ENCODE measurements around the gene INTS6.
"Not testable (repeated sequence)": the region's sequence is repeated elsewhere in the genome, so short reads cannot be mapped to it uniquely, and the experiment has no call there.

INTS6 gene

DNA sequence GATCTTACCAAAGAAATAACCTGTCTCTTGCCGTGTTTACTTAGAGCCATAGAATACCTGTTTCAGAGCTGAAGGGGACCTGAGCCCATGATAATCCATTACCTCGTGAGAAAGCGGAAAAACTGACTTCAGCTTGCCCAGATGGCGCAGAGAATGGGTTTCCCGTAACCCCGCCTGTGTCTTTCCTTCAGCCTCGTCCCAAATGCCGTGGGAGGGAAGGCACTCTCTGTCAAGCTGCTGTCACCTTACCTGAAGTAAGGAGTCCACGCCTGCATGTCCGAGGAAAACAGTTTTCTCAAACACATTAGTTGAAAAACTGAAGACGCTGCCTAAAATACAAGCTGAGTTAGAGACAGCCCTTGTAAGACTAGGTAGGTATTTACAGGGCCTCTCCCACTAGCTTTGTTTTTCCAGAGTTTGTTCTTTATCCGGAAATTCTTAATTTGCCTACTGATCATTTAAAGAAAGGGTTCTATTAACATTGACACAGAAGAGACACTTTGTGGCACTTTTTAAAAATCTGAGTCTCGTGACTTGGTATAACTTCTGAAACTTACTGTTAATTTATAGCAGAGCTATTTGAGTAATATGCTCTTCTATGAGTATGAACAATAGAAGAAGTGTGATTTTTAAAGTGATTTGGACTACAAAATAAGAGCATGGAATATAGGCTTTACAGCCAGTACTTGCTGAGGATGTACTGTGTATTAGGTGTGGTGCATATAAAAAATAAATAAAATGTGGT lies 1.3 kb upstream of the INTS6 start:
- peak; percentile 19 for DNase-seq

DNA sequence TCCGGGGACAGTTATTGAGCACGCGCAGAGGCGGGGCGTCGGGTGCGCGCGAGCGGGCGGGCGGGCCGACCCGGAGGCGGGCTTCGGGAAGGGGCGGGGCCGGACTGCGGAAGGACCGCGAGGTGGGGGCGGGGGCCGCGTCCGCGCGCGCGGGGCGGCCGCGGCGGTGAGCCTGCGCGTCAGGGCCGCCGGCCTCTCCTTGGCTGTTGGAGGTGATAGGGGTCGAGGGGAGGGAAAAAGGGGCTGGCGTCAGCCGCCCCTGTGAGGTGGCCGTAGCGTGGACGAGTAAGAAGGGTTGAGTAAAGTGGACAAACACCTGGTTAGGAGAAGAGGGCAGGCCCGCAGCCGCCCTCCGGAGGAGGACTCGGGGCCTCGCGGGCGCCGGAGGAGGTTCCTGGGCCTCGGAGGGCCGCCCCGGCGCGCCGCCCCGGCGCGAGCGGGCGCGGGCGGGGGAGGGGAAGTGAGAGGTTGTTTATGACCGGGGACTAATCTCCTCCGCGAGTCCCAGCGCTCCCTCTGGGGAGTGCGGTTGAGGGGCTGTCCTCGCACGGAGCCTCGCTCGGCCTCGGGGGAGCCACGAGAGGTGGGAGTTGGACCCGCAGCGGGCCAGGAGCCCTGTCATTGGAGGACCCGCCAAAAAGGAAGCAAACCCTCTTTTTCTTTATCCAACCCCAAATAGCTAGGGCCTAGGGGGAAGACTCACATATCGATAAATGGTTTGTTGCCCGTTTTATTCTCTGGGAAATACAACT lies 547 bp upstream of the INTS6 start:
- DNase-seq: peak; percentile 79

DNA sequence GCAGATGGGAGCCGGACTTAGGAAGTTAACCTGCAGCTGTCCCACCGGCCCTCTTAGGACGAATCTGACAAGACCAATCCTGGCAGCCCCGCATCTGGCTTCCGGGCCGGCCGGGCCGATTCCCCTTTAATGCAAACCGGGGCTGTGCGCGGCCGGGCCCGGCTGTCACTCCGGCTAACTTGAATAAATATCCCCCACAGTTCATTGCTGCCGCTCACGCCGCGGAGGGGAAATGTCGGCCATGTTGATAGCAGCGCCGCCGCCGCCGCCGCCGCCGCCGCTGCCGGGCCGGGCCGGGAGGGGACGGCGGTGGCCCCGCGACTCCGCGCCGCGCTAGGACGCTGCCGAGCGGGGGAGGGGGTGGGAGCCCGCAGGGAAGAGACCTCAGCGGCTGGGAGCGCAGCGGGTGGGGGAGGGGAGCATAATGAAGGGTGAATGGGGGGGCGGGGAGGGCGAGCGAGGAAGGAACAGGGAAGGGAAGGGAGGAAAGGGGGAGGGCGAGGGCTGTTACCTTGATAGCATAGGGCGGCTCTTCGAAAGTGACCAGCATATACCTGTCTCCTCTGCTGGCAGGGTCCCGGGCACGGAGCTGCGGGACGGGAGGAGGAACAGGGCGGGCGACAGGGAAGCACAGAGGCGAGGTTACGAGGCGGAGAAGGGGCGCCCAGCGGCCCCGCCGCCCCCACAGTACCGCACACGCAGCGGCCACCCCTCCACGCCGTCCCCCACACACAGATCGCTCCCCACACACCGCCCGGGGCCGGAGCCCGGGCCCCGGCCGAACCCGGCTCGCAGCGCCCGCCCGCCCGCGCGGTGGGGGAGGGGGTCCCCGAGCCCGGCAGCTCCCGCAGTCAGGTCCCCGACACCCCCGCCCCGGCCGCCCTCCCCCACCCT lies 1.1 kb downstream of the INTS6 start:
- peak; percentile 73 for DNase-seq

GRCh38 chr13:51451134-51451466 lies 1.7 kb downstream of the INTS6 start:
- DNase-seq: no peak

DNA sequence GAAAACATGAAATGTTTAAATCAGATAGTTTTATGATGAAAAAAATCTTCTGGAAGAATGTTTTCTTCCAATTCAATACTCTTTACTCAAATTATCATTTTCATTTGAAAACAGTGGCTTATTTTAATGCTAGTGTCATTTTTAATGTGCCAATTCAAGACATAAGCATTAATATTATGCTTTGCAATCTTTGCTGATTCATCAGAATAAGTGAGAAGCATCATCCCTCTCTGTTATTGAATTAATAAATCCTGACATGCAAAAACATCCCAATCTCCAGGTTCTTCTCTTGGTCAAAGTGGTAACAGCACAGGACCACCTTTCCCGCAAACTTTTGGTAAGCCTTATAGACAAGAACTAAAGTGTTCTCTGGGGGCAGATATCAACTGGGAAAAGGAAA lies 3.8 kb downstream of the INTS6 start:
- DNase-seq: no peak

DNA sequence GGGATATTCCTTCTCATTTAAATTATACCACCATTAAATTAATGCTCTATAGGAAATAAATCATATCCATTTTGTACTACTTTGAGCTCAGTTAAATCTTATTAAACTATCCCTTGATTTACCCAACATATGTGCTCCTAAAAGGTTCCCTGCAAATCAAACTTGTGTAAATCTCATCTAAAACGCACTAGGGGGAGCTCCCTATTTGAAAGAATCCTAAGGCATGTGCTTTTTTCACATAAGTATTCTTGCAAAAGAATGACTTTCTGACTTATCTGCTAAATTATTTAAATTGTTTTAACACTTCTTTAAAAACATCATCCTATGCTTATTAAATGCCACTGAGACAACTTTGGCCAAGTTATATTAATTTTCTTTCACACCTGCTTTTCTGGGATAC lies 7.9 kb downstream of the INTS6 start:
- no peak for DNase-seq

DNA sequence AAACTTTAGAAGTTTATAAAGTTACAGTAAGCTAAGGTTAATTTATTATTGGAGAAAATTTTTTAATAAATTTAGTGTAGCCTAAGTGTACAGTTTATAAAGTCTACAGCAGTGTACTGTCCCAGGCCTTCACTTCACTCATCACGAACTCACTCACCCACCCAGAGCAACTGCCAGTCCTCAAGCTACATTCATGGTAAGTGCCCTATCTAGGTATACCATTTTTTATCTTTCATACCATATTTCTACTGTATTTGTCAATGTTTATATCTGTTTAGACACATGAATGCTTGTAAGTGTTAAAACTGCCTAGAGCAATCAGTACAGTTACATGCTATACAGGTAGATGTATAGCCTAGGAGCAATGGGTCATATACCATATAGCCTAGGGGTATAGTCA lies 12.5 kb downstream of the INTS6 start:
- no peak for DNase-seq

DNA sequence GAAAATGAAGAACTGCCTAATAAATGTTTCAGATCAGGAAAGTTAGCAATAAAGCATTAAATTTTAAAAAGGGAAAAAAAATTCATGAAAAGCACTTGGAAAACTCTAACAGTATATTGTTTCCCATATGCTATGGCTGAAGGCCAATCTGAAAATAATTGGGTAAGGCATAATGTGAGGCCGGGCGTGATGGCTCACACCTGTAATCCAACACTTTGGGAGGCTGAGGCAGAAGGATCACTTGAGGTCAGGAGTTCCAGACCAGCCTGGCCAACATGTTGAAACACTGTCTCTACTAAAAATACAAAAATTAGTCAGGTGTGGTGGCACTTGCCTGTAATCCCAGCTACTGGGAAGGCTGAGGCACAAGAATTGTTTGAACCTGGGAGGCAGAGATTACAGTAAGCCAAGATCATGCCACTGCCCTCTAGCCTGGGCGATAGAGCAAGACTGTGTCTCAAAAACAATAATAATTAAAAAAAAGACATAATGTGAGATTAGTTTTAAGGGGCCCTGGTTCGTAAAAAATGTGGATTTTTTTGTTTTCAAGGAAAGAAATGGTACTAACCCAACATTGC lies 15.2 kb downstream of the INTS6 start:
- no peak for DNase-seq

GRCh38 chr13:51435002-51435578 lies 17.7 kb downstream of the INTS6 start:
- no peak for DNase-seq

- DNase-seq: no peak
These were observed 20.3 kb downstream of the INTS6 start for GRCh38 chr13:51432576-51432975.

DNA sequence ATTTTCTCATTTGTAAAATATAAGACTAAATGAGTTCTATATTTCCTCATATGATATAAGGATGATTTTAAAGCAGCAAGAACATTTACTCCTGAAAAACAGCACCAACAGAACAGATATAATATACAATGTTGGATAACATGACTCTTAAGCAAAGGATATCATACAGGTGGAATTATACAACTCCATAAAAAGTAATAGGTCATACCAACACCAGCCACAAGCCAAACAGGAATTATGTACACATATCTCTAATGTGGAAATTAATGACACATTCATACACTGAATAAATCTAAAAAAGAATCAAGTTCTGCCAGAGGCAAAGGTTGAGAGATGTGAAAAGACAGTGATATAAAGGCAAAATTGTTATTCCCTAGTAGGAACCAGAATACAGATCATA lies 25.9 kb downstream of the INTS6 start:
- no peak for DNase-seq

GRCh38 chr13:51425410-51426042 lies 27.3 kb downstream of the INTS6 start:
- no peak for DNase-seq

DNA sequence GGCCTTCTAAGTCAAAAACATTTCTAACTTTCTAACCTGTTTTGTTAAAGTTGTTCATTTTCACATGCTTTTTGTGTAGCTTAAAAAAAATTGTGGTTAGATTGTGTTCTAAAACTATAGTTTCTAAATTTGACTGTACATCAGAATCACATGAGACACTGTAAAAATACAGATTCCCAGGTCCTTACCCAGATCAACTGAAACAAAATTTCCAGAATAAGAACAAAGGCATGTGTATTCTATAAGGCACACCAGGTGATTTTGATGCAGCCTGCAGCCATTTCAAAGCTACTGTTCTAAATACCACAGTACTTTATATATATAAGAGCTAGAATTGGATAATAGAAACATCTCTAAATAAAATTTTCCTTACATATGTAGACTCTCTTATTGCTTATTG lies 29.1 kb downstream of the INTS6 start:
- DNase-seq: no peak

GRCh38 chr13:51422484-51422883 lies 30.4 kb downstream of the INTS6 start:
- DNase-seq: no peak

DNA sequence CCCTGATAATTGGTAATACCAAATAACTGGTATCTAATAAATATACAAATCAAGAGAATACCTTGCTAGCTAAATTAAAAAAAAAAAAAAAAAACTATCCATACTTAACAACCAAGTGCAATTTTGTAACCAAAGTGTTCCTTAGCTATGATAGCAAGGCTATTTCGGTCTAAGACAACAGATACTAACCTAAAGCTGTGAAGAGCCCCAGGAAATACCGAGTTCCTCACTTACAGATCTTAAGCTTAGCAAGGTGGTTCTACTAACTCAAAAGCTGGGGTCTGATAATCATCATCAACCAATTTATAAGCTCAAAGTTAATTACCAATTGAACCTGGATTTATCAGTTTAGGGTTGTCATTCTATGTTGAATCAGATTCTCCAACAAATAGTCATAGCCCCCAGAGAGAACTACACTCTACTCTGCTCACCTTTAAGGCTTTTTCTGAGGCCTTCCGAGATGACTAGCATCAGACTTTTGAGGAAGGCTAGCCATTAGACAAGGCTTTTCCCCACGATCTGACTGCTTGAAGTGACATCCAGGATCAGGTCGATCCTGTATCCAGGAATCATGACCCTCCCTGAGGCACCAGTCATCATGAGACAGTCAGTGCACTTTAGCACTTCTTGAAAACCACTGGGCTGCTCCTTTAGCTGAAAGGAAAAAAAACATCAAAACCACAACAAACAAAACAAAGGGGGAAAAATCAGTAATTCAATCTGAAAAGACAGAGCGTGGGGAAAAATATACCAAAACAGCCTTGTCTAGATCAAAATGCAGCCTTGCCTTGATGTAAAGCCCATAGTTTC lies 31.9 kb downstream of the INTS6 start:
- no peak for DNase-seq

- no peak for DNase-seq
These were observed 33.7 kb downstream of the INTS6 start for GRCh38 chr13:51419001-51419636.

DNA sequence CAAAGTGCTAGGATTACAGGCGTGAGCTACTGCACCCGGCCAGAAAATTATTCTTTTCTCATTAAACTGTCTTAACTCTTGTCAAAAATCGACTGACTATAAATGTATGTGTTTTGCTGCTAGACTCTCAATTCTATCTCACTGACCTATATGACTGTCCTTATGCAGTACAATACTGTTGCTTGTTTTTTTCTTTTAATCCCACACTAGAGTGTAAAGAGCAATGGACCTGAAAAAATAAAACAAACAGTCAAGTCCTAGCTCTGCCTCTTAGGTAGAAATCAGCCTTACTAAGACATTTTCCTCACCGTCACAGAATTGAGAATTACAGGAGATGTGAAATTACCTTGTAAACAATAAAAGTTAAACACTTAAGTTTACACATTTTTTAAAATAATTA lies 35.1 kb downstream of the INTS6 start:
- DNase-seq: no peak

- no peak for DNase-seq
These were observed 36.7 kb downstream of the INTS6 start for GRCh38 chr13:51416107-51416506.

GRCh38 chr13:51415339-51415738 lies 37.5 kb downstream of the INTS6 start:
- not testable (repeated sequence) for DNase-seq

- no peak for DNase-seq
These were observed 40.4 kb downstream of the INTS6 start for GRCh38 chr13:51412431-51412830.

- no peak for DNase-seq
These were observed 47.7 kb downstream of the INTS6 start for GRCh38 chr13:51405176-51405575.

Data from activated gamma-delta T cell treated with Interleukin-2 at 50 U/mL for 16 hours (primary cell).